K562 (cell line): ENCODE results near the gene RASGRP4. TPM values are rescaled to one million over a fixed set of nuclear protein-coding genes. Genes with fewer than 3 reads are reported as not detected.
A peak's percentile ranks its signal among the peaks of the same experiment; 100 is the strongest.

Experiments used
- ATAC-seq: fragments of 200-7000 bp; cut with Tn5 transposase; 3 replicates; pipeline ENCODE4 v1.9.1; 2020; ENCODE audit warnings: moderate library complexity
- BruUV-seq: library from RNA; stranded (reverse); fragments of 400-500 nt; replicated peaks from 2 replicates; lab custom pipeline; 2021; lab: Mats Ljungman, UMichigan
- CTCF ChIA-PET: fragments of 300-600 bp; formaldehyde crosslinking; extraction: SDS; loops from one replicate; lab custom pipeline; 2021; ENCODE audit warnings: low intra/inter-chr PET ratio; lab: Yijun Ruan, JAX
- POLR2A ChIA-PET: fragments of 300-600, 350-650 bp; sonication (Branson Sonifier 250); formaldehyde crosslinking; extraction: SDS; loops from one replicate; lab custom pipeline; 2021; ENCODE audit warnings: antibody characterized with exemption, inconsistent platforms; lab: Yijun Ruan, JAX
- DNase-seq, 4 experiments: peaks; one replicate each; pipeline versions ENCODE4 v3.0.0 to v3.0.0-alpha.2; 2011 to 2018; ENCODE audit warnings: low spot score in 3 of 4, mixed read lengths in 3 of 4; ENCODE audit errors: extremely low read depth in 1 of 4
- FAIRE-seq: peaks from 2 replicates; lab custom pipeline; 2011; peaks lifted over from hg19 to GRCh38; lab: Jason Lieb, UNC
- H2AFZ ChIP-seq: 2 replicates; pipeline ENCODE4 v1.6.0; 2011; ENCODE audit warnings: low read depth, low read length, control low read depth, inconsistent platforms
- H3K27ac ChIP-seq: fragments of 200-600 bp; 3 replicates; pipeline ENCODE4 v1.8.0; 2011; ENCODE audit warnings: low read depth, mild to moderate bottlenecking, control low read depth, inconsistent platforms, low read length, moderate library complexity, mixed read lengths; ENCODE audit errors: extremely low read depth
- H3K27me3 ChIP-seq, 2 experiments: fragments of 300-600 bp in 1 of 2; 2 replicates in 1 of 2; 3 replicates in 1 of 2; pipeline versions ENCODE4 v1.6.0 to v1.8.0; 2011; ENCODE audit warnings: inconsistent platforms in 2 of 2, low read length in 2 of 2, mild to moderate bottlenecking in 1 of 2, mixed read lengths in 1 of 2, moderate library complexity in 1 of 2; ENCODE audit not compliant: control insufficient read depth in 2 of 2, insufficient read depth in 2 of 2
- H3K36me3 ChIP-seq: fragments of 300-600 bp; 3 replicates; pipeline ENCODE4 v1.8.0; 2011; ENCODE audit warnings: mild to moderate bottlenecking, low read length, inconsistent platforms; ENCODE audit not compliant: control insufficient read depth, insufficient read depth
- H3K4me1 ChIP-seq, 2 experiments: fragments of 200-600 bp in 1 of 2; replicated peaks in 1 of 2; 2 replicates in 1 of 2; 3 replicates in 1 of 2; pipeline versions ENCODE4 v1.5.1 to v1.8.0; 2011; ENCODE audit warnings: inconsistent platforms in 2 of 2, low read length in 2 of 2, mild to moderate bottlenecking in 1 of 2, mixed read lengths in 1 of 2, moderate library complexity in 1 of 2; ENCODE audit not compliant: control insufficient read depth in 2 of 2, insufficient read depth in 2 of 2
- H3K4me2 ChIP-seq: 2 replicates; pipeline ENCODE4 v1.6.1; 2011; ENCODE audit warnings: low read length, control low read depth, inconsistent platforms, mixed read lengths; ENCODE audit not compliant: insufficient read depth
- H3K4me3 ChIP-seq: fragments of 200-600 bp; sonication (generic), shearing (Covaris generic); 2 replicates; pipeline ENCODE4 v1.5.1; 2016; ENCODE audit warnings: control low read depth, inconsistent platforms
- H3K79me2 ChIP-seq: fragments of 200-600 bp; 3 replicates; pipeline ENCODE4 v1.8.0; 2011; ENCODE audit warnings: low read length, inconsistent platforms; ENCODE audit not compliant: control insufficient read depth, insufficient read depth
- H3K9ac ChIP-seq, 2 experiments: 2 replicates each; pipeline versions ENCODE4 v1.6.0 to v1.6.1; 2011; ENCODE audit warnings: low read depth in 2 of 2, low read length in 2 of 2, control low read depth in 1 of 2, inconsistent platforms in 1 of 2, mild to moderate bottlenecking in 1 of 2, mixed read lengths in 1 of 2; ENCODE audit not compliant: insufficient read depth in 1 of 2
- H3K9me1 ChIP-seq: one replicate; pipeline ENCODE4 v1.6.0; 2011; ENCODE audit warnings: inconsistent platforms, mild to moderate bottlenecking, low read length, moderate library complexity; ENCODE audit not compliant: control insufficient read depth, insufficient read depth
- H3K9me3 ChIP-seq: replicated peaks from 2 replicates; pipeline ENCODE4 v1.5.1; 2011; ENCODE audit warnings: low read depth, low read length, inconsistent platforms; ENCODE audit not compliant: control insufficient read depth, insufficient read depth
- H4K20me1 ChIP-seq: replicated peaks from 2 replicates; pipeline ENCODE4 v1.6.1; 2011; ENCODE audit warnings: low read length, inconsistent platforms, mixed read lengths; ENCODE audit not compliant: control insufficient read depth, insufficient read depth
- CBFA2T2 ChIP-seq: fragments of 450-650 bp; conservative IDR thresholded peaks from 2 replicates; pipeline ENCODE4 v1.6.1; 2017; ENCODE audit warnings: mild to moderate bottlenecking
- CHD4 ChIP-seq: fragments of 200-600 bp; sonication (generic); IDR thresholded peaks from 3 replicates; pipeline ENCODE4 v1.6.1; 2012; ENCODE audit warnings: low read depth, mild to moderate bottlenecking, mixed read lengths, low read length, inconsistent platforms; ENCODE audit not compliant: insufficient read depth, insufficient replicate concordance, poor library complexity, severe bottlenecking
- HDAC2 ChIP-seq: fragments of 450-650 bp; IDR thresholded peaks from 2 replicates; pipeline ENCODE4 v1.6.1; 2016; ENCODE audit warnings: mild to moderate bottlenecking
- KDM1A ChIP-seq, 2 experiments: fragments of 450-650 bp; IDR thresholded peaks; 2 replicates each; pipeline ENCODE4 v1.6.1; 2016; ENCODE audit warnings: mild to moderate bottlenecking in 2 of 2
- RBM25 ChIP-seq: fragments of 200-400 bp; formaldehyde crosslinking; IDR thresholded peaks from 2 replicates; pipeline ENCODE4 v1.6.1; 2018; ENCODE audit warnings: low read length, low read depth, moderate library complexity; ENCODE audit not compliant: severe bottlenecking
- SIN3A ChIP-seq, 2 experiments: fragments of 150-350 bp in 1 of 2; IDR thresholded peaks; 2 replicates each; pipeline ENCODE4 v1.6.1; 2011 to 2016; ENCODE audit warnings: borderline replicate concordance in 2 of 2, low read depth in 2 of 2, low read length in 2 of 2, mild to moderate bottlenecking in 2 of 2, moderate library complexity in 2 of 2; ENCODE audit not compliant: control insufficient read depth in 1 of 2
- SMAD3 ChIP-seq: fragments of 450-650 bp; formaldehyde crosslinking; conservative IDR thresholded peaks from 2 replicates; pipeline ENCODE4 v1.4.0; 2020; ENCODE audit warnings: mild to moderate bottlenecking
- SMARCA5 ChIP-seq: fragments of 450-650 bp; IDR thresholded peaks from 2 replicates; pipeline ENCODE4 v1.6.1; 2016
- STAT5A ChIP-seq: IDR thresholded peaks from 2 replicates; pipeline ENCODE4 v1.6.1; 2012; ENCODE audit warnings: low read length, inconsistent platforms, borderline replicate concordance
- USF1 ChIP-seq: sonication (generic); formaldehyde crosslinking; IDR thresholded peaks from 2 replicates; pipeline ENCODE4 v1.9.0; 2022; ENCODE audit warnings: mild to moderate bottlenecking, missing genetic modification reagents
- ZNF263 ChIP-seq: sonication (generic); formaldehyde crosslinking; IDR thresholded peaks from 2 replicates; pipeline ENCODE4 v1.8.0; 2022; ENCODE audit warnings: mild to moderate bottlenecking, missing genetic modification reagents, borderline replicate concordance
- ZNF740 ChIP-seq, 3 experiments: fragments of 200-800 bp in 1 of 3; sonication (Bioruptor generic) in 1 of 3; sonication (generic) in 1 of 3; formaldehyde crosslinking in 1 of 3; IDR thresholded peaks; 2 replicates each; pipeline versions ENCODE4 v1.6.1 to v1.8.0; 2016 to 2022; ENCODE audit warnings: mild to moderate bottlenecking in 2 of 3, missing compliant biosample characterization in 2 of 3, missing genetic modification characterization in 2 of 3, missing genetic modification reagents in 1 of 3
- ZSCAN29 ChIP-seq: fragments of 450-650 bp; IDR thresholded peaks from 2 replicates; pipeline ENCODE4 v1.6.1; 2017
- WGBS: fragments of 100-300 bp; shearing (Covaris generic); methylation state at CpG from one replicate; pipeline ENCODE4 v1.1.6; 2016; ENCODE audit warnings: low coverage, mixed read lengths; ENCODE audit not compliant: insufficient coverage; ENCODE audit errors: missing lambda C conversion rate; 5-methylcytosine and 5-hydroxymethylcytosine counted together
- in situ Hi-C: fragments of 300-500 bp; cut with MboI; formaldehyde crosslinking; loops from 4 replicates; pipeline ENCODE4 v1.15.0; 2018; ENCODE audit warnings: inconsistent platforms, mixed read lengths
- intact Hi-C: fragments of 100-400 bp; cut with micrococcal nuclease; formaldehyde crosslinking; loops from 2 replicates; pipeline ENCODE4 v1.14.2; 2022
- polyA plus RNA-seq, 8 experiments: library from polyadenylated mRNA; depleted of rRNA in 4 of 8; stranded (reverse) in 5 of 8; unstranded in 3 of 8; fragments of >200 nt; fragmentation: Nextera tagmentation in 2 of 8; fragmentation: Illumina TruSeq in 1 of 8; extraction: Ambion mirVana in 2 of 8; extraction: Trizol in 1 of 8; gene quantifications; 2 replicates each; pipeline versions ENCODE4 v1.2.1 to v1.2.3, GENCODE V29; 2011 to 2014; ENCODE audit warnings: inconsistent platforms in 1 of 8, missing spikeins in 1 of 8
- total RNA-seq, 7 experiments: library from RNA; depleted of rRNA in 6 of 7; stranded (reverse); fragments of >200 nt in 6 of 7; fragmentation: Illumina TruSeq in 2 of 7; extraction: Trizol in 2 of 7; gene quantifications; 2 replicates each; pipeline versions ENCODE4 v1.2.1 to v1.2.3, GENCODE V29; 2011 to 2021; ENCODE audit warnings: low replicate concordance in 1 of 7

RASGRP4 gene
- total and polyA plus RNA-seq, 9 of the 15 experiments (the other 6 are each of a cell fraction or from before 2014, with no cell fraction given), result 0.39 to 4.6 (median 3.8) TPM

DNA sequence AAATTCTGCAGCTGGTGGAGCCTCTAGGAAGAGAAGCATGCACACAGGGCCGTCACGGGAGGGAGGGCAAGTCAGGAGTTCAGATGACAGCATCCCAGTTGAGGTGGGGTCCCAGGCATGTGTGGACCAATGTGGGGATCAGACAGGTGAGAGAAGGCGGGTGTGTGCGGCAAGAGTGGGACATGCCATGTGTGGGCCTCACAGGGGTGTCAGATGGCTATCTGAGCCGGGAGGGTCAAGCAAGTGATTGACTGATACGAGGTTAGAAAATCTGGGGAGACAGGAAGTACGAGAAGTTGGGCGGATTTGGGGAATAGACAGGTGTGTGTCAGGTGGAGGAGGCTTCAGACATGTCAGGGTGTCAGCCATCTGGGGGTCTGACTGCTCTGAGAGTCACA is 8.9 kb downstream of the RASGRP4 start:
- CTCF ChIA-PET, result no interaction called here
- H3K36me3 ChIP-seq, result no peaks in the 10 kb centered on the region
- peak overlapping the region; percentile 32 to 87; a peak in 3 of 4 replicates for H3K9ac ChIP-seq
- DNase-seq (no peak), FAIRE-seq (no peak), ATAC-seq (no peak)
- H3K27ac ChIP-seq, result no peak overlapping the region
- WGBS, result 53% methylated on average over 8 of the region's 8 CpGs
- peak overlapping the region; percentile 69 for H3K4me2 ChIP-seq
- no peaks in the 10 kb centered on the region for H4K20me1 ChIP-seq
- no peak overlapping the region for H3K4me3 ChIP-seq
- H3K4me1 ChIP-seq, result peaks cover 37 to 58% of the 10 kb centered on the region in 2 experiments
- BruUV-seq, result no TSS peak
- in situ Hi-C loops, result no loop called here
- no peak for TF ChIP-seq ZSCAN29
- 0 out of 2 replicates have a peak, but pooled peaks have one; percentile 18 for TF ChIP-seq CBFA2T2
- TF ChIP-seq SIN3A (IDR thresholded peaks at IDR 0.05; ENCODE audit: borderline replicate concordance in 2 of 2, control insufficient read depth in 1 of 2, low read depth in 2 of 2, low read length in 2 of 2), result 0 out of 4 replicates have a peak, but pooled peaks of 1 of the 2 experiments have one; percentile 3
- TF ChIP-seq SMAD3 (CRISPR knock-in tag), result no peak
- H2AFZ ChIP-seq, result peak overlapping the region; percentile 82; the same call in 1 of the 2 replicates
- H3K9me3 ChIP-seq, result no peaks in the 10 kb centered on the region
- intact Hi-C loops, result no loop called here
- peaks cover 2% of the 10 kb centered on the region for H3K9me1 ChIP-seq
- POLR2A ChIA-PET, result interaction anchor here (0.6 kb wide), 2 partner anchors 14 to 425 kb away, joined by 3 read pairs; no protein-coding TSS in a partner anchor
- no peaks in the 10 kb centered on the region for H3K27me3 ChIP-seq
- H3K79me2 ChIP-seq, result no peaks in the 10 kb centered on the region

DNA sequence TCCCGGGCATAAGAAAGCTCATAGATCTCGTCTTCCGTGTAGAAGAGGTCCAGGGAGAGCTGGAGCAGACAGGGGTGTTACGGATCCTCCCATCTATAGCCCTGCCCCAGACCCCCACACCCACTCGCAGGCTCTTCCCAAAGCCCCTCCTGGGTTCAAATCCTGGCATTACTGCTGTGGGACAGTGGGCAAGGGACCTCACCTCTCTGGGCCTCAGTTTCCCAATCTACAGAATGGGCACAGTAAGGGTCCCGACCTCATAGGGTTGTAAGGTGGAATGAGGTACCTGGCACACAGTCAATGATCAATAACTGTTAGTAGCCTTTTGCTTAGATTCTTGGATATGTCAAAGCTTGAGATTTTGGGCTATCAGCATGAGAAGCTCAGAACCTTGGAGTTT is 12.6 kb downstream of the RASGRP4 start:
- no peaks in the 10 kb centered on the region for H4K20me1 ChIP-seq
- peak overlapping the region; percentile 21; the same call in 1 of the 2 replicates for H2AFZ ChIP-seq
- H3K4me2 ChIP-seq, result peak overlapping the region; percentile 70
- ChIA-PET POLR2A (interaction anchor here (0.6 to 3.3 kb wide), 5 partner anchors 9 to 246 kb away, joined by 3 to 30 read pairs (median 3); partner anchors contain the start of gene FAM98C), CTCF (no interaction called here)
- H3K27ac ChIP-seq, result peak overlapping the region; percentile 58
- H3K9ac ChIP-seq, result peak overlapping the region in 1 of 2 experiments; percentile 87; a peak in 2 of 4 replicates
- H3K4me3 ChIP-seq, result no peak overlapping the region
- no peaks in the 10 kb centered on the region for H3K27me3 ChIP-seq
- in situ Hi-C loops (no loop called here), intact Hi-C loops (loop anchor here (5.0 kb wide), 1 partner anchor 94 kb away; no protein-coding TSS in a partner anchor)
- BruUV-seq, result no TSS peak
- no peak for ATAC-seq
- DNase-seq, result no peak
- H3K79me2 ChIP-seq, result no peaks in the 10 kb centered on the region
- H3K9me1 ChIP-seq, result peaks cover 2% of the 10 kb centered on the region
- FAIRE-seq, result no peak
- whole genome bisulfite sequencing, result 26% methylated on average over 5 of the region's 6 CpGs
- peaks cover 46 to 64% of the 10 kb centered on the region in 2 experiments for H3K4me1 ChIP-seq
- H3K36me3 ChIP-seq, result peaks cover 5% of the 10 kb centered on the region; the same call in 2 of the 3 replicates
- no peaks in the 10 kb centered on the region for H3K9me3 ChIP-seq
- peak; percentile 71; the same call in 1 of the 2 replicates for TF ChIP-seq HDAC2
- peak; percentile 79 to 87 for TF ChIP-seq KDM1A (IDR thresholded peaks at IDR 0.05)
- TF ChIP-seq STAT5A, result no peak
- no peak for TF ChIP-seq USF1 (CRISPR knock-in tag)
- peak; percentile 88; the same call in 1 of the 2 replicates for TF ChIP-seq SMARCA5
- 0 out of 2 replicates have a peak, but pooled peaks have one; percentile 23 for TF ChIP-seq ZNF263 (CRISPR knock-in tag)
- TF ChIP-seq CHD4, result peak; percentile 92
- TF ChIP-seq RBM25, result peak; percentile 96
- TF ChIP-seq ZNF740 (CRISPR knock-in tag; IDR thresholded peaks at IDR 0.05), result peak; percentile 40; the same call in 1 of the 2 replicates
- TF ChIP-seq ZNF740 (tag; IDR thresholded peaks at IDR 0.05), result no peak
